RWPE2 (cell line): Measurements from ENCODE around the gene RNF213.

Source experiments
- ATAC-seq: fragments of 200-7000 bp; cut with Tn5 transposase; 3 replicates; pipeline ENCODE4 v1.9.1; 2021; ENCODE audit warnings: low read depth
- DNase-seq: peaks from one replicate; pipeline ENCODE4 v3.0.0-alpha.2; 2020; ENCODE audit warnings: low spot score
- H3K27ac ChIP-seq: fragments of 450-650 bp; 2 replicates; pipeline ENCODE4 v1.5.1; 2017; ENCODE audit warnings: mild to moderate bottlenecking; ENCODE audit not compliant: poor library complexity, severe bottlenecking
- H3K27me3 ChIP-seq: fragments of 250-450 bp; sonication (Bioruptor Pico); 2 replicates; pipeline ENCODE4 v1.5.1; 2021; ENCODE audit warnings: mild to moderate bottlenecking, moderate library complexity; ENCODE audit not compliant: insufficient read depth, poor library complexity, severe bottlenecking
- H3K36me3 ChIP-seq: fragments of 250-450 bp; sonication (Bioruptor Pico); 2 replicates; pipeline ENCODE4 v1.5.1; 2020; ENCODE audit warnings: low read depth, mild to moderate bottlenecking, moderate library complexity
- H3K4me1 ChIP-seq: fragments of 250-450 bp; sonication (Bioruptor Pico); 2 replicates; pipeline ENCODE4 v1.5.1; 2021; ENCODE audit warnings: mild to moderate bottlenecking, moderate library complexity; ENCODE audit not compliant: insufficient read depth, poor library complexity, severe bottlenecking
- H3K4me3 ChIP-seq: fragments of 250-450 bp; sonication (Bioruptor Pico); 2 replicates; pipeline ENCODE4 v1.5.1; 2021; ENCODE audit warnings: mild to moderate bottlenecking, moderate library complexity; ENCODE audit not compliant: severe bottlenecking
- H3K9me3 ChIP-seq: fragments of 250-450 bp; sonication (Bioruptor Pico); 2 replicates; pipeline ENCODE4 v1.5.1; 2021; ENCODE audit warnings: mild to moderate bottlenecking, moderate library complexity; ENCODE audit not compliant: severe bottlenecking
- CTCF ChIP-seq: fragments of 450-650 bp; IDR thresholded peaks from one replicate; pipeline ENCODE4 v1.5.1; 2017; ENCODE audit warnings: mild to moderate bottlenecking, moderate library complexity; ENCODE audit not compliant: poor library complexity, severe bottlenecking

The RNF213 gene

GRCh38 chr17:80361495-80362220 is 101.0 kb downstream of the RNF213 start:
- ATAC-seq (0 out of 3 replicates have a peak, but pooled peaks have one; percentile 49), DNase-seq (no peak)
- H3K4me3 ChIP-seq = no peak overlapping the region
- no peaks in the 10 kb centered on the region for H3K4me1 ChIP-seq
- peak; percentile 40 for TF ChIP-seq CTCF
- H3K9me3 ChIP-seq = no peaks in the 10 kb centered on the region
- no peak overlapping the region for H3K27ac ChIP-seq
- H3K27me3 ChIP-seq = no peaks in the 10 kb centered on the region
- H3K36me3 ChIP-seq = peaks cover 97% of the 10 kb centered on the region

- no peaks in the 10 kb centered on the region for H3K27me3 ChIP-seq
- H3K4me1 ChIP-seq = no peaks in the 10 kb centered on the region
- DNase-seq (no peak), ATAC-seq (no peak)
- H3K27ac ChIP-seq = no peak overlapping the region
- H3K4me3 ChIP-seq = no peak overlapping the region
- peaks cover 97% of the 10 kb centered on the region for H3K36me3 ChIP-seq
- H3K9me3 ChIP-seq = no peaks in the 10 kb centered on the region
- no peak for TF ChIP-seq CTCF
These were observed 101.9 kb downstream of the RNF213 start for GRCh38 chr17:80362428-80363119.

- Histone ChIP-seq H3K27me3 (no peaks in the 10 kb centered on the region), H3K9me3 (no peaks in the 10 kb centered on the region), H3K36me3 (peaks cover 97% of the 10 kb centered on the region), H3K27ac (no peak overlapping the region), H3K4me3 (no peak overlapping the region), H3K4me1 (no peaks in the 10 kb centered on the region)
- DNase-seq = no peak
- no peak for TF ChIP-seq CTCF
- ATAC-seq = no peak
These were observed 102.5 kb downstream of the RNF213 start for GRCh38 chr17:80363120-80363515.

GRCh38 chr17:80363518-80364090 is 103.0 kb downstream of the RNF213 start:
- peak; percentile 55 for DNase-seq
- Histone ChIP-seq H3K4me1 (no peaks in the 10 kb centered on the region), H3K27ac (no peak overlapping the region), H3K9me3 (no peaks in the 10 kb centered on the region), H3K36me3 (peaks cover 97% of the 10 kb centered on the region), H3K27me3 (no peaks in the 10 kb centered on the region), H3K4me3 (no peak overlapping the region)
- ATAC-seq = no peak
- no peak for TF ChIP-seq CTCF
